A673 (cell line): ENCODE measurements around the gene KERA.

ENCODE experiments used
- EZH2 ChIP-seq: fragments of 200-600 bp; sonication (generic); IDR thresholded peaks from 2 replicates; pipeline ENCODE4 v1.6.1; 2017; ENCODE audit warnings: borderline replicate concordance, low read depth, mild to moderate bottlenecking, mixed read lengths, antibody characterized with exemption, low read length; ENCODE audit not compliant: poor library complexity, severe bottlenecking
- TF ChIP-seq, protein P1 (sequence below): fragments of 300-800, 200-600 bp; sonication (generic); conservative IDR thresholded peaks from 2 replicates; pipeline ENCODE4 v1.5.1; 2017; ENCODE audit warnings: low read depth, mild to moderate bottlenecking, antibody characterized with exemption, low read length, moderate library complexity, mixed read lengths

DNA sequence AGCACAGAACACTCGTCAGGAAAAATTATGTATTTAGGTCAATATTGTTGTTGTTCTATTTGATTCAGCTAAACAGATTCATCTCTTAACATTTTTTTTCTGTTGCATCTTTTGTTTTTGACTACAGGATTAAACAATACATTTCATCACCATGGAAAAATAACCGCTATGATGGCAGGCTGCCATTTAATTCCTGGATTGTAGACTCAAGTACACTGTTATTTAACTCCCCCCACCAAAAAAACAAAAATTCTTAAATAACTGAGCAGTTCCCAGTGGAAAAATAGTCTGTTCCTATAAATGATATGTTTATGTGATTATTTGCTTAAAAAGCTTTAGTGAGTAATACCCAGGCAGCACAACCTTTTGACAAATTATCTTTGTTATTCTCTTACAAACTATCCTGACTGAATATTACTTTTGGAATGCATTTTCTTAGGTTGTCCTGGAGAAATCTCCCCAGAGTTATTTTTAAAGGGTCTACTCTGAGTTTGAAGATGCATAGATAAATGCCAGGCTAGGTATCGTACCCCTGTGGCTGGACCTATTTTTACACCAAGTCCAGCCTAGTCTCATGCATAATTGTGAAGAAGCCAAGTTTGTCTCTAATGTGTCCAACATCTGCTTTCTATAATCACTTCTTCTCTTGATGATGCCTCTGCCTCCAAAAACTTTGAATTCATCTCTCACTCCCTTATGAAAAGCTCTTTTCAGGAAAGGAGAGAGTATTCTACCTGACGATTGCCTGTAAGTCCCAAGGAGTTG lies 3.7 kb downstream of the KERA start:
- TF ChIP-seq, protein P1, sequence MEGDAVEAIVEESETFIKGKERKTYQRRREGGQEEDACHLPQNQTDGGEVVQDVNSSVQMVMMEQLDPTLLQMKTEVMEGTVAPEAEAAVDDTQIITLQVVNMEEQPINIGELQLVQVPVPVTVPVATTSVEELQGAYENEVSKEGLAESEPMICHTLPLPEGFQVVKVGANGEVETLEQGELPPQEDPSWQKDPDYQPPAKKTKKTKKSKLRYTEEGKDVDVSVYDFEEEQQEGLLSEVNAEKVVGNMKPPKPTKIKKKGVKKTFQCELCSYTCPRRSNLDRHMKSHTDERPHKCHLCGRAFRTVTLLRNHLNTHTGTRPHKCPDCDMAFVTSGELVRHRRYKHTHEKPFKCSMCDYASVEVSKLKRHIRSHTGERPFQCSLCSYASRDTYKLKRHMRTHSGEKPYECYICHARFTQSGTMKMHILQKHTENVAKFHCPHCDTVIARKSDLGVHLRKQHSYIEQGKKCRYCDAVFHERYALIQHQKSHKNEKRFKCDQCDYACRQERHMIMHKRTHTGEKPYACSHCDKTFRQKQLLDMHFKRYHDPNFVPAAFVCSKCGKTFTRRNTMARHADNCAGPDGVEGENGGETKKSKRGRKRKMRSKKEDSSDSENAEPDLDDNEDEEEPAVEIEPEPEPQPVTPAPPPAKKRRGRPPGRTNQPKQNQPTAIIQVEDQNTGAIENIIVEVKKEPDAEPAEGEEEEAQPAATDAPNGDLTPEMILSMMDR = no peak
- no peak for TF ChIP-seq EZH2
